HEK293 (cell line): ENCODE results near the gene FILIP1L.

Experiments used
- CTCF ChIA-PET: fragments of 350-600 bp; formaldehyde crosslinking; extraction: SDS; loops from one replicate; lab custom pipeline; 2021; ENCODE audit warnings: antibody characterized with exemption; lab: Yijun Ruan, JAX
- POLR2A ChIA-PET: fragments of 300-600 bp; formaldehyde crosslinking; extraction: SDS; loops from one replicate; lab custom pipeline; 2020; ENCODE audit warnings: antibody characterized with exemption, inconsistent platforms; lab: Yijun Ruan, JAX
- H3K27ac ChIP-seq: fragments of 200-500 bp; sonication (Bioruptor generic); 2 replicates; pipeline ENCODE4 v1.5.1; 2014; ENCODE audit warnings: low read depth, low read length, control low read depth, inconsistent platforms; ENCODE audit errors: extremely low read depth
- H3K36me3 ChIP-seq, 2 experiments: fragments of 200-500 bp in 1 of 2; sonication (Bioruptor generic) in 1 of 2; 1 replicate in 1 of 2; 2 replicates in 1 of 2; pipeline ENCODE4 v1.5.1; 2014 to 2017; ENCODE audit warnings: inconsistent platforms in 2 of 2, low read length in 2 of 2; ENCODE audit not compliant: control insufficient read depth in 2 of 2, insufficient read depth in 1 of 2
- H3K4me1 ChIP-seq: fragments of 200-500 bp; sonication (Bioruptor generic); 2 replicates; pipeline ENCODE4 v1.5.1; 2014; ENCODE audit warnings: mild to moderate bottlenecking, low read length, inconsistent platforms; ENCODE audit not compliant: control insufficient read depth, insufficient read depth
- H3K4me3 ChIP-seq: 2 replicates; pipeline ENCODE4 v1.5.1; 2011; ENCODE audit warnings: low read depth, mild to moderate bottlenecking, control low read depth, low read length, moderate library complexity
- H3K9me3 ChIP-seq: fragments of 200-500 bp; sonication (Bioruptor generic); 2 replicates; pipeline ENCODE4 v1.5.1; 2014; ENCODE audit warnings: low read depth, low read length, inconsistent platforms; ENCODE audit not compliant: control insufficient read depth, insufficient read depth
- KLF9 ChIP-seq: fragments of 450-650 bp; formaldehyde crosslinking; IDR thresholded peaks from 2 replicates; pipeline ENCODE4 v1.5.1; 2016; ENCODE audit warnings: missing biosample characterization, missing genetic modification characterization, low read depth
- MZF1 ChIP-seq: fragments of 450-650 bp; formaldehyde crosslinking; IDR thresholded peaks from 2 replicates; pipeline ENCODE4 v1.5.1; 2017; ENCODE audit warnings: missing biosample characterization, missing genetic modification characterization, borderline replicate concordance
- SP7 ChIP-seq: fragments of 450-650 bp; formaldehyde crosslinking; IDR thresholded peaks from 2 replicates; pipeline ENCODE4 v1.5.1; 2016; ENCODE audit warnings: missing biosample characterization, missing genetic modification characterization
- ZNF121 ChIP-seq: fragments of 450-650 bp; formaldehyde crosslinking; IDR thresholded peaks from 2 replicates; pipeline ENCODE4 v1.5.1; 2016; ENCODE audit warnings: missing biosample characterization, missing genetic modification characterization
- ZNF155 ChIP-seq: fragments of 450-650 bp; formaldehyde crosslinking; IDR thresholded peaks from 2 replicates; pipeline ENCODE4 v1.5.1; 2016; ENCODE audit warnings: missing biosample characterization, missing genetic modification characterization
- ZNF169 ChIP-seq: fragments of 450-650 bp; formaldehyde crosslinking; IDR thresholded peaks from 2 replicates; pipeline ENCODE4 v1.5.1; 2016; ENCODE audit warnings: missing biosample characterization, missing genetic modification characterization
- ZNF174 ChIP-seq: fragments of 450-650 bp; formaldehyde crosslinking; IDR thresholded peaks from 2 replicates; pipeline ENCODE4 v1.5.0; 2017; ENCODE audit warnings: missing biosample characterization, mild to moderate bottlenecking, missing genetic modification characterization
- ZNF202 ChIP-seq: fragments of 450-650 bp; formaldehyde crosslinking; IDR thresholded peaks from 2 replicates; pipeline ENCODE4 v1.5.1; 2016; ENCODE audit warnings: missing biosample characterization, missing genetic modification characterization, borderline replicate concordance
- ZNF23 ChIP-seq: fragments of 450-650 bp; formaldehyde crosslinking; IDR thresholded peaks from 2 replicates; pipeline ENCODE4 v1.5.1; 2016; ENCODE audit warnings: missing biosample characterization, missing genetic modification characterization, borderline replicate concordance
- ZNF292 ChIP-seq: fragments of 450-650 bp; formaldehyde crosslinking; IDR thresholded peaks from 2 replicates; pipeline ENCODE4 v1.5.1; 2016; ENCODE audit warnings: low read depth, missing biosample characterization, missing genetic modification characterization, borderline replicate concordance
- ZNF354C ChIP-seq: fragments of 450-650 bp; formaldehyde crosslinking; IDR thresholded peaks from 2 replicates; pipeline ENCODE4 v1.5.1; 2016; ENCODE audit warnings: missing biosample characterization, missing genetic modification characterization, low read depth, borderline replicate concordance
- ZNF423 ChIP-seq: fragments of 450-650 bp; formaldehyde crosslinking; IDR thresholded peaks from 2 replicates; pipeline ENCODE4 v1.5.1; 2016; ENCODE audit warnings: missing biosample characterization, missing genetic modification characterization
- ZNF433 ChIP-seq: fragments of 450-650 bp; formaldehyde crosslinking; IDR thresholded peaks from 2 replicates; pipeline ENCODE4 v1.5.1; 2016; ENCODE audit warnings: missing biosample characterization, missing genetic modification characterization, low read depth
- ZNF571 ChIP-seq: fragments of 450-650 bp; formaldehyde crosslinking; IDR thresholded peaks from 2 replicates; pipeline ENCODE4 v1.5.0; 2017; ENCODE audit warnings: missing biosample characterization, missing genetic modification characterization
- ZNF664 ChIP-seq: fragments of 450-650 bp; formaldehyde crosslinking; IDR thresholded peaks from 2 replicates; pipeline ENCODE4 v1.5.1; 2016; ENCODE audit warnings: missing biosample characterization, missing genetic modification characterization
- ZNF677 ChIP-seq: fragments of 450-650 bp; IDR thresholded peaks from 2 replicates; pipeline ENCODE4 v1.5.0; 2018; ENCODE audit warnings: missing biosample characterization, mild to moderate bottlenecking, missing genetic modification characterization, moderate library complexity
- ZNF747 ChIP-seq: fragments of 450-650 bp; formaldehyde crosslinking; IDR thresholded peaks from 2 replicates; pipeline ENCODE4 v1.5.1; 2016; ENCODE audit warnings: missing biosample characterization, missing genetic modification characterization
- ZNF76 ChIP-seq: fragments of 450-650 bp; formaldehyde crosslinking; IDR thresholded peaks from 2 replicates; pipeline ENCODE4; 2016; ENCODE audit warnings: low read depth, missing biosample characterization, missing genetic modification characterization, borderline replicate concordance
- ZNF792 ChIP-seq: fragments of 450-650 bp; formaldehyde crosslinking; IDR thresholded peaks from 2 replicates; pipeline ENCODE4 v1.5.1; 2016; ENCODE audit warnings: missing biosample characterization, missing genetic modification characterization
- ZSCAN16 ChIP-seq: fragments of 450-650 bp; formaldehyde crosslinking; IDR thresholded peaks from 2 replicates; pipeline ENCODE4 v1.5.1; 2016; ENCODE audit warnings: missing biosample characterization, missing genetic modification characterization
- ZSCAN30 ChIP-seq: fragments of 450-650 bp; IDR thresholded peaks from 2 replicates; pipeline ENCODE4 v1.5.1; 2018; ENCODE audit warnings: missing biosample characterization, mild to moderate bottlenecking, missing genetic modification characterization, moderate library complexity
- TF ChIP-seq, protein P1 (sequence below): fragments of 450-650 bp; formaldehyde crosslinking; IDR thresholded peaks from 2 replicates; pipeline ENCODE4 v1.5.1; 2017; ENCODE audit warnings: missing biosample characterization, missing genetic modification characterization
- TF ChIP-seq, protein P2 (sequence below): fragments of 450-650 bp; formaldehyde crosslinking; IDR thresholded peaks from 2 replicates; pipeline ENCODE4 v1.5.1; 2016; ENCODE audit warnings: missing biosample characterization, missing genetic modification characterization

FILIP1L gene

DNA sequence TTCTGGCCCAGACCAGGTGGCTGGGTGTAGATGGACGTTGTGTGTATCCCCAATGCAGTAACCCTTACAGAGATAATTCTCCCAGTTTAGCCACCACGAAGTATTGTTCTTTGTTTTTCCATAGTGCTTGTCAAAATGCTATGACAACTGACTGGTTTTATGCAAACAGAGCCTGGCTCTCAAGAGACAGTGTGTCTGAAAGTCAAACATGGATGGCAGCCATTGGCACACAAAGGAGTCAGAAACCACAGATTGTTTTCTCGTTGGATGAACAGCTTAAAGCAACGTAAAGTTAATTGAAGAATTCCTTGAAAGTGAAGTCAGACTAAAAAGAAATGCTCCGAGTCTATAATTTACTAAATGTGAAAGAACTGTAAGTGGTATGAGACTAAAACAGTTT is 91.2 kb downstream of the FILIP1L start:
- POLR2A ChIA-PET: no interaction called here
- TF ChIP-seq, protein P1, sequence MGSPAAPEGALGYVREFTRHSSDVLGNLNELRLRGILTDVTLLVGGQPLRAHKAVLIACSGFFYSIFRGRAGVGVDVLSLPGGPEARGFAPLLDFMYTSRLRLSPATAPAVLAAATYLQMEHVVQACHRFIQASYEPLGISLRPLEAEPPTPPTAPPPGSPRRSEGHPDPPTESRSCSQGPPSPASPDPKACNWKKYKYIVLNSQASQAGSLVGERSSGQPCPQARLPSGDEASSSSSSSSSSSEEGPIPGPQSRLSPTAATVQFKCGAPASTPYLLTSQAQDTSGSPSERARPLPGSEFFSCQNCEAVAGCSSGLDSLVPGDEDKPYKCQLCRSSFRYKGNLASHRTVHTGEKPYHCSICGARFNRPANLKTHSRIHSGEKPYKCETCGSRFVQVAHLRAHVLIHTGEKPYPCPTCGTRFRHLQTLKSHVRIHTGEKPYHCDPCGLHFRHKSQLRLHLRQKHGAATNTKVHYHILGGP (tag by site-specific recombination): peak; percentile 52; the same call in 1 of the 2 replicates
- TF ChIP-seq ZNF664 (tag by site-specific recombination) (no peak), SP7 (tag by site-specific recombination) (peak; percentile 71), KLF9 (tag by site-specific recombination) (no peak)
- Histone ChIP-seq H3K36me3 (no peaks in the 10 kb centered on the region), H3K4me1 (no peaks in the 10 kb centered on the region; the same call in 1 of the 2 replicates), H3K9me3 (no peaks in the 10 kb centered on the region), H3K4me3 (no peak overlapping the region), H3K27ac (no peak overlapping the region)
- CTCF ChIA-PET: no interaction called here

DNA sequence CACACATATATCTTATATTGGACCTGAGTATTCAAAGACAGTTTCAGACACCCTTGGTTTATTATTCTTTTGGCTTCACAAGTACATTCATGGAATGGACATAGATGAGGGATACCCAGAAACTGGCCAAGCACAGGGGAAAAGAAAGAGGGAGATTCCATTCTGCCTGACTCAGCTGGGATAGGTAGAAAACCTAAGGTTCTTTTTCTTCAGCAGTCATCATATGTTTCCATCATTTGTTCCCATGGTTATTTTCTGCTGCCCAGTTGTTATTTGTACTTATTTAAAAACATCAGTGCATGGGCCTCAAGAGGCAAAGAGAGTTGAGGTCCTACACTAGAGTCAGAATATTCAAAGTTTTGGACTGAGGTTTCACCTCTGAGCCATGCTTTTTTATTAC is 91.8 kb downstream of the FILIP1L start:
- Histone ChIP-seq H3K4me3 (no peak overlapping the region), H3K9me3 (no peaks in the 10 kb centered on the region), H3K36me3 (no peaks in the 10 kb centered on the region), H3K27ac (no peak overlapping the region), H3K4me1 (no peaks in the 10 kb centered on the region; the same call in 1 of the 2 replicates)
- CTCF ChIA-PET: no interaction called here
- TF ChIP-seq ZNF121 (tag by site-specific recombination): no peak
- no peak for TF ChIP-seq ZNF174 (tag by site-specific recombination)
- no peak for TF ChIP-seq ZNF792
- no peak for TF ChIP-seq ZNF23
- no peak for TF ChIP-seq ZNF747 (tag by site-specific recombination)
- no peak for TF ChIP-seq ZNF571 (tag by site-specific recombination)
- no peak for TF ChIP-seq ZNF677
- TF ChIP-seq ZNF76 (tag by site-specific recombination): no peak
- no peak for TF ChIP-seq ZSCAN16 (tag by site-specific recombination)
- TF ChIP-seq, protein P2, sequence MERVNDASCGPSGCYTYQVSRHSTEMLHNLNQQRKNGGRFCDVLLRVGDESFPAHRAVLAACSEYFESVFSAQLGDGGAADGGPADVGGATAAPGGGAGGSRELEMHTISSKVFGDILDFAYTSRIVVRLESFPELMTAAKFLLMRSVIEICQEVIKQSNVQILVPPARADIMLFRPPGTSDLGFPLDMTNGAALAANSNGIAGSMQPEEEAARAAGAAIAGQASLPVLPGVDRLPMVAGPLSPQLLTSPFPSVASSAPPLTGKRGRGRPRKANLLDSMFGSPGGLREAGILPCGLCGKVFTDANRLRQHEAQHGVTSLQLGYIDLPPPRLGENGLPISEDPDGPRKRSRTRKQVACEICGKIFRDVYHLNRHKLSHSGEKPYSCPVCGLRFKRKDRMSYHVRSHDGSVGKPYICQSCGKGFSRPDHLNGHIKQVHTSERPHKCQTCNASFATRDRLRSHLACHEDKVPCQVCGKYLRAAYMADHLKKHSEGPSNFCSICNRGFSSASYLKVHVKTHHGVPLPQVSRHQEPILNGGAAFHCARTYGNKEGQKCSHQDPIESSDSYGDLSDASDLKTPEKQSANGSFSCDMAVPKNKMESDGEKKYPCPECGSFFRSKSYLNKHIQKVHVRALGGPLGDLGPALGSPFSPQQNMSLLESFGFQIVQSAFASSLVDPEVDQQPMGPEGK: no peak
- TF ChIP-seq ZSCAN30 (tag by site-specific recombination): no peak
- no peak for TF ChIP-seq KLF9 (tag by site-specific recombination)
- TF ChIP-seq MZF1: no peak
- POLR2A ChIA-PET: interaction anchor here (0.6 kb wide), 1 partner anchor 238 kb away, joined by 4 read pairs; the partner anchor contains the start of gene TBC1D23

DNA sequence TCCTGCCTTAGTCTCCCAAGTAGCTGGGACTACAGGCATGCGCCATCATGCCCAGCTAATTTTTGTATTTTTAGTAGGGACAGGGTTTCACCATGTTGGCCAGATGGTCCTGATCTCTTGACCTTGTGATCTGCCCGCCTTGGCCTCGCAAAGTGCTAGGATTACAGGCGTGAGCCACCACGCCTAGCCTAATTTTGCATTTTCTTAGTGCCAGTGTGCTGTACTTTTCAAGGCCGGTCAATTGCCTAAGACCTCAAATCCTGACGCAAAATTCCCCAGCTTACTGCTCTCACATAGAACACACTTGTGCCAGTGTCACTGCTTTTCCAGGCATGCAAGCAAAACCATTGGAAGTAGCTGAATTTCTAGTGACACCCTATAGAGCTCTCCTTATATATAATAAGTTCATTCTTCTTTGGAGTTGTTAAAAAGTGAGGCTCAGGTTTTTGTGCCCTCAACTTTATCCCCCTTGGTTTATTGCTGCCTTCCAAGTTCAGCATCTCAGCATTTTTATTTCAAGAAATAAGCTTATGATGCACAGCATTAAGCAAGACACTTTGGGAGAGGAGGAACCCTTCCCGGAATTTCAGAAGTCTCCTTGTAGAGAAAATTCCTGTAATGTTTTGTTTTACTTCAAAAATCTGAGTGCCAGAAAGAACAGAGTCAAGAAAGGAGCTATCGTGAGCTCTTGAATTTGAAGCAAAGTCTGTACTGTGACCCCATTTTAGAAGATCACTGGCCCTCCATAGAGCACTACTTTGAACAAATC is 93.2 kb downstream of the FILIP1L start:
- Histone ChIP-seq H3K4me3 (no peak overlapping the region), H3K4me1 (no peaks in the 10 kb centered on the region; the same call in 1 of the 2 replicates), H3K36me3 (no peaks in the 10 kb centered on the region), H3K9me3 (no peaks in the 10 kb centered on the region), H3K27ac (no peak overlapping the region)
- ChIA-PET CTCF (interaction anchor here (0.7 kb wide), 1 partner anchor 54 kb away, joined by 3 read pairs; no protein-coding TSS in a partner anchor), POLR2A (no interaction called here)
- TF ChIP-seq ZNF354C (tag by site-specific recombination) (no peak), ZNF423 (no peak), ZNF155 (no peak), ZNF202 (tag by site-specific recombination) (no peak), ZNF169 (tag by site-specific recombination) (no peak), ZNF433 (no peak), ZNF292 (no peak)
